ENCODE data around the gene NPTX1. TPM values are rescaled to one million over a fixed set of nuclear protein-coding genes. Genes with fewer than 3 reads are reported as not detected.

Gene NPTX1
- total and polyA plus RNA-seq, 2 of the 13 experiments (the other 11 are each of a cell fraction or from before 2014, with no cell fraction given): 0.01 TPM; not detected in 1

DNA sequence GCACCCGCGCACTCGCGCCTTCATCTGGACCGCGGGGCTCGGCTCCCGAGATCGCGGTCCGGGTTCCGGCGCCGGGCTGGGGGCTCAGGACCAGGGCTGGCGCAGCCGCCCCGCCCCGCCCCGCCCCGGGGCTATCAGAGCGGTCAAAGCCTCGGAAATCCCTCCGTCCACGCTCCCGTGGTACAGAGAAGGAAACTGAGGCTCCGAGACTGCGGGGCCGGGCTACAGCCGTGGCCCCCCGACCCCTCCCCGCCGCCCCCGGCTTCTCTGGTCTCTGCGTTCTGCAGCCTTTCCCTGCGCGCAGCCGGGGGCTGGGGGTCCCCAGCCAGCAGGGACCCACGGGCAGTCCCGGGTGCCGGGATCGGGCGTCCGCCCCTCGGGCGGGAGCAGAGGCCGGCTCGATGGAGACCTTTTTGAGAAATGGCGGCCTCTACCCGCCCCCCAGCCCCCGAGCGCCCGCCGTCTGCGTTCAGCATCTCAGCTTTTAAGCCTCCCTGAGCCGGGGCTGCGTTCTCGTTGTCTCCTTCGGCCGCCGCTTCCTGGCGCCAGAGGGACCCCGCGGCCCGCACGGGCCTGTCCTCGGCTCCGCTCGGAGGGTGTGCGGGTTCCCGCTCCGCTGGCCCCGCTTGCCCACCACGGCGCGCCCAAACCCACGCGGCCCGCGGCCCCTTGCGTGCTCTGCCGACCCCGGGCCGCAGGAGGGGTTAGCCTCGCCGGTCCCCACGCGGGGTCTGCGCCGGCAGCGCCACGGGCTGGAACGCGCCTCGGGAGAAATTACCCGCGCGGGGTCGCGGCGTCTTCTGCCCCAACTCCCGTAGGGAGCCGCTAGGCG is 1.5 kb upstream of the NPTX1 start:
- peak; percentile 74 for ATAC-seq
- BruUV-seq (replicated peaks): no TSS peak
- Histone ChIP-seq H3K79me2 (ENCODE audit: insufficient read depth, low read length) (no peaks in the 10 kb centered on the region), H3K4me1 (ENCODE audit: insufficient read depth, low read length) (peaks cover 33% of the 10 kb centered on the region), H3K4me3 (replicated peaks in 1 of 3; ENCODE audit: insufficient read depth in 1 of 3, low read depth in 2 of 3, low read length in 3 of 3) (peak overlapping the region in 1 of 3 experiments; percentile 55; a peak in 1 of 6 replicates), H2AFZ (ENCODE audit: low read length) (no peak overlapping the region), H3K27ac (ENCODE audit: extremely low read length, insufficient read depth, low read length) (no peak overlapping the region), H3K9me3 (ENCODE audit: low read length) (no peaks in the 10 kb centered on the region), H4K20me1 (ENCODE audit: insufficient read depth, low read length) (peaks cover 17% of the 10 kb centered on the region; the same call in 1 of the 2 replicates), H3K4me2 (ENCODE audit: low read depth, low read length) (peak overlapping the region; percentile 63), H3K36me3 (replicated peaks in 1 of 2; ENCODE audit: control insufficient read depth in 1 of 2, insufficient read depth in 2 of 2, low read length in 2 of 2) (no peaks in the 10 kb centered on the region), H3K9ac (ENCODE audit: insufficient read depth, low read depth, low read length) (no peak overlapping the region), H3K27me3 (ENCODE audit: control insufficient read depth in 1 of 2, insufficient read depth in 2 of 2, low read length in 2 of 2) (peaks cover 61 to 97% of the 10 kb centered on the region in 2 experiments)
- no peak for DNase-seq (ENCODE audit: low spot score)
- intact Hi-C loops (cut with micrococcal nuclease; ENCODE audit: unreplicated experiment) (loop anchor here (5.0 kb wide), 1 partner anchor 909 kb away; no protein-coding TSS in a partner anchor), in situ Hi-C loops (cut with HindIII; ENCODE audit: extremely low pct_ligation_motif_present, low pct_unique_long_range_greater_than_20kb) (no loop called here)
- CTCF ChIA-PET (ENCODE audit: low intra/inter-chr PET ratio, low total read pairs): interaction anchor here (3.5 kb wide), 1 partner anchor 97 kb away, joined by 25 read pairs; no protein-coding TSS in a partner anchor
- WGBS (ENCODE audit: low lambda C conversion rate): 3% methylated on average over 34 of the region's 103 CpGs
- FAIRE-seq: no peak
- POLR2A ChIA-PET: interaction anchor here (0.7 kb wide), 1 partner anchor 23 kb away, joined by 3 read pairs; no protein-coding TSS in a partner anchor
- peak; percentile 80 for TF ChIP-seq STAG1 (CRISPR knock-in tag; IDR thresholded peaks at IDR 0.05)
- TF ChIP-seq ZNF607 (CRISPR knock-in tag; IDR thresholded peaks at IDR 0.05; ENCODE audit: borderline replicate concordance): 0 out of 2 replicates have a peak, but pooled peaks have one; percentile 49
- TF ChIP-seq, protein P1, sequence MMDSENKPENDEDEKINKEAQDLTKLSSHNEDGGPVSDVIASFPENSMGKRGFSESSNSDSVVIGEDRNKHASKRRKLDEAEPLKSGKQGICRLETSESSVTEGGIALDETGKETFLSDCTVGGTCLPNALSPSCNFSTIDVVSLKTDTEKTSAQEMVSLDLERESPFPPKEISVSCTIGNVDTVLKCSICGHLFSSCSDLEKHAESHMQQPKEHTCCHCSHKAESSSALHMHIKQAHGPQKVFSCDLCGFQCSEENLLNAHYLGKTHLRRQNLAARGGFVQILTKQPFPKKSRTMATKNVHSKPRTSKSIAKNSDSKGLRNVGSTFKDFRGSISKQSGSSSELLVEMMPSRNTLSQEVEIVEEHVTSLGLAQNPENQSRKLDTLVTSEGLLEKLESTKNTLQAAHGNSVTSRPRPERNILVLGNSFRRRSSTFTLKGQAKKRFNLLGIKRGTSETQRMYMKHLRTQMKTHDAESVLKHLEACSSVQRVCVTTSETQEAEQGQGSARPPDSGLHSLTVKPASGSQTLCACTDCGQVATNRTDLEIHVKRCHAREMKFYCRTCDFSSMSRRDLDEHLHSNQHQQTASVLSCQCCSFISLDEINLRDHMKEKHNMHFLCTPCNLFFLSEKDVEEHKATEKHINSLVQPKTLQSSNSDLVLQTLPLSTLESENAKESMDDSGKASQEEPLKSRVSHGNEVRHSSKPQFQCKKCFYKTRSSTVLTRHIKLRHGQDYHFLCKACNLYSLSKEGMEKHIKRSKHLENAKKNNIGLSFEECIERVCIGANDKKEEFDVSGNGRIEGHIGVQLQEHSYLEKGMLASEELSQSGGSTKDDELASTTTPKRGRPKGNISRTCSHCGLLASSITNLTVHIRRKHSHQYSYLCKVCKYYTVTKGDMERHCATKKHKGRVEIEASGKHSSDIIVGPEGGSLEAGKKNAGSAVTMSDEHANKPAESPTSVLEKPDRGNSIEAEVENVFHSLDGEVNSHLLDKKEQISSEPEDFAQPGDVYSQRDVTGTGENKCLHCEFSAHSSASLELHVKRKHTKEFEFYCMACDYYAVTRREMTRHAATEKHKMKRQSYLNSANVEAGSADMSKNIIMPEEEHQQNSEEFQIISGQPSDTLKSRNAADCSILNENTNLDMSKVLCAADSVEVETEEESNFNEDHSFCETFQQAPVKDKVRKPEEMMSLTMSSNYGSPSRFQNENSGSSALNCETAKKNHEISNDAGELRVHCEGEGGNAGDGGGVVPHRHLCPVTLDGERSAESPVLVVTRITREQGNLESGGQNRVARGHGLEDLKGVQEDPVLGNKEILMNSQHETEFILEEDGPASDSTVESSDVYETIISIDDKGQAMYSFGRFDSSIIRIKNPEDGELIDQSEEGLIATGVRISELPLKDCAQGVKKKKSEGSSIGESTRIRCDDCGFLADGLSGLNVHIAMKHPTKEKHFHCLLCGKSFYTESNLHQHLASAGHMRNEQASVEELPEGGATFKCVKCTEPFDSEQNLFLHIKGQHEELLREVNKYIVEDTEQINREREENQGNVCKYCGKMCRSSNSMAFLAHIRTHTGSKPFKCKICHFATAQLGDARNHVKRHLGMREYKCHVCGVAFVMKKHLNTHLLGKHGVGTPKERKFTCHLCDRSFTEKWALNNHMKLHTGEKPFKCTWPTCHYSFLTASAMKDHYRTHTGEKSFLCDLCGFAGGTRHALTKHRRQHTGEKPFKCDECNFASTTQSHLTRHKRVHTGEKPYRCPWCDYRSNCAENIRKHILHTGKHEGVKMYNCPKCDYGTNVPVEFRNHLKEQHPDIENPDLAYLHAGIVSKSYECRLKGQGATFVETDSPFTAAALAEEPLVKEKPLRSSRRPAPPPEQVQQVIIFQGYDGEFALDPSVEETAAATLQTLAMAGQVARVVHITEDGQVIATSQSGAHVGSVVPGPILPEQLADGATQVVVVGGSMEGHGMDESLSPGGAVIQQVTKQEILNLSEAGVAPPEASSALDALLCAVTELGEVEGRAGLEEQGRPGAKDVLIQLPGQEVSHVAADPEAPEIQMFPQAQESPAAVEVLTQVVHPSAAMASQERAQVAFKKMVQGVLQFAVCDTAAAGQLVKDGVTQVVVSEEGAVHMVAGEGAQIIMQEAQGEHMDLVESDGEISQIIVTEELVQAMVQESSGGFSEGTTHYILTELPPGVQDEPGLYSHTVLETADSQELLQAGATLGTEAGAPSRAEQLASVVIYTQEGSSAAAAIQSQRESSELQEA (CRISPR knock-in tag; IDR thresholded peaks at IDR 0.05; ENCODE audit: not compliant biosample characterization): no peak
- no peak for TF ChIP-seq KLF16 (CRISPR knock-in tag; IDR thresholded peaks at IDR 0.05)
- TF ChIP-seq RAD21 (CRISPR knock-in tag; IDR thresholded peaks at IDR 0.05): peak; percentile 90
- TF ChIP-seq KDM5B (CRISPR knock-in tag; IDR thresholded peaks at IDR 0.05; ENCODE audit: borderline replicate concordance): no peak
- peak; percentile 41 for TF ChIP-seq ZNF883 (CRISPR knock-in tag; IDR thresholded peaks at IDR 0.05; ENCODE audit: not compliant biosample characterization)
- peak; percentile 71 for TF ChIP-seq BCL6 (CRISPR knock-in tag; IDR thresholded peaks at IDR 0.05)
- no peak for TF ChIP-seq HOXA5 (CRISPR knock-in tag; IDR thresholded peaks at IDR 0.05)
- no peak for TF ChIP-seq ZNF432 (CRISPR knock-in tag; IDR thresholded peaks at IDR 0.05; ENCODE audit: borderline replicate concordance)
- no peak for TF ChIP-seq ZNF451 (CRISPR knock-in tag; IDR thresholded peaks at IDR 0.05)
- TF ChIP-seq, protein P2, sequence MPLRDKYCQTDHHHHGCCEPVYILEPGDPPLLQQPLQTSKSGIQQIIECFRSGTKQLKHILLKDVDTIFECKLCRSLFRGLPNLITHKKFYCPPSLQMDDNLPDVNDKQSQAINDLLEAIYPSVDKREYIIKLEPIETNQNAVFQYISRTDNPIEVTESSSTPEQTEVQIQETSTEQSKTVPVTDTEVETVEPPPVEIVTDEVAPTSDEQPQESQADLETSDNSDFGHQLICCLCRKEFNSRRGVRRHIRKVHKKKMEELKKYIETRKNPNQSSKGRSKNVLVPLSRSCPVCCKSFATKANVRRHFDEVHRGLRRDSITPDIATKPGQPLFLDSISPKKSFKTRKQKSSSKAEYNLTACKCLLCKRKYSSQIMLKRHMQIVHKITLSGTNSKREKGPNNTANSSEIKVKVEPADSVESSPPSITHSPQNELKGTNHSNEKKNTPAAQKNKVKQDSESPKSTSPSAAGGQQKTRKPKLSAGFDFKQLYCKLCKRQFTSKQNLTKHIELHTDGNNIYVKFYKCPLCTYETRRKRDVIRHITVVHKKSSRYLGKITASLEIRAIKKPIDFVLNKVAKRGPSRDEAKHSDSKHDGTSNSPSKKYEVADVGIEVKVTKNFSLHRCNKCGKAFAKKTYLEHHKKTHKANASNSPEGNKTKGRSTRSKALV (CRISPR knock-in tag; IDR thresholded peaks at IDR 0.05): peak; percentile 44; the same call in 1 of the 2 replicates
